ENCODE measurements around the gene ZAR1L. TPM values are rescaled to one million over a fixed set of nuclear protein-coding genes. Genes with fewer than 3 reads are reported as not detected.
A peak's percentile ranks its signal among the peaks of the same experiment; 100 is the strongest.

The ZAR1L gene
- total RNA-seq, 4 donors from 2014 or later, result not detected

- no peaks in the 10 kb centered on the region for H3K27me3 ChIP-seq
- WGBS, 2 donors, result 64 to 66% methylated on average over 4 of the region's 4 CpGs
- no peaks in the 10 kb centered on the region for H3K36me3 ChIP-seq
- intact Hi-C loops (cut with DNase I), result no loop called here
- H3K4me1 ChIP-seq, result peaks cover 0 to 9% (median 0%) of the 10 kb centered on the region in 3 donors
- no peak overlapping the region for H3K4me3 ChIP-seq
- DNase-seq, result no peak
- no peaks in the 10 kb centered on the region for H3K9me3 ChIP-seq
- H3K27ac ChIP-seq, result no peak overlapping the region
- TF ChIP-seq POLR2A (IDR thresholded peaks at IDR 0.05) (no peak), CTCF (IDR thresholded peaks at IDR 0.05) (no peak)
These were observed 5.4 kb upstream of the ZAR1L start for GRCh38 chr13:32320528-32320927.

- DNase-seq, result no peak
- Histone ChIP-seq H3K27me3 (no peaks in the 10 kb centered on the region), H3K27ac (no peak overlapping the region), H3K36me3 (no peaks in the 10 kb centered on the region), H3K9me3 (no peaks in the 10 kb centered on the region), H3K4me1 (peaks cover 0 to 15% (median 0%) of the 10 kb centered on the region in 3 donors), H3K4me3 (no peak overlapping the region)
- 79 to 83% methylated on average over 2 of the region's 2 CpGs for WGBS, 2 donors
- intact Hi-C loops (cut with DNase I), result loop anchor here (10.0 kb wide), 1 partner anchor 403 kb away; no protein-coding TSS in a partner anchor
- TF ChIP-seq CTCF (IDR thresholded peaks at IDR 0.05) (no peak), POLR2A (IDR thresholded peaks at IDR 0.05) (no peak)
These were observed 2.7 kb upstream of the ZAR1L start for GRCh38 chr13:32317716-32318465.

- TF ChIP-seq POLR2A (IDR thresholded peaks at IDR 0.05) (no peak), CTCF (IDR thresholded peaks at IDR 0.05) (no peak)
- H3K4me1 ChIP-seq, result peaks cover 0 to 15% (median 0%) of the 10 kb centered on the region in 3 donors
- H3K9me3 ChIP-seq, result no peaks in the 10 kb centered on the region
- H3K36me3 ChIP-seq, result no peaks in the 10 kb centered on the region
- peak overlapping the region in 2 of 4 donors; percentile 68 to 77 for H3K4me3 ChIP-seq
- WGBS, 2 donors, result 61 to 73% methylated on average over 6 of the region's 6 CpGs
- intact Hi-C loops (cut with DNase I), result loop anchor here (10.0 kb wide), 1 partner anchor 402 kb away; no protein-coding TSS in a partner anchor
- peak overlapping the region; percentile 87 to 99 (median 94) for H3K27ac ChIP-seq
- DNase-seq, result no peak
- H3K27me3 ChIP-seq, result no peaks in the 10 kb centered on the region
These were observed 1.3 kb upstream of the ZAR1L start for GRCh38 chr13:32316501-32316900.

- TF ChIP-seq POLR2A (IDR thresholded peaks at IDR 0.05) (no peak), CTCF (IDR thresholded peaks at IDR 0.05) (no peak)
- intact Hi-C loops (cut with DNase I), result loop anchor here (10.0 kb wide), 1 partner anchor 401 kb away; no protein-coding TSS in a partner anchor
- peak overlapping the region; percentile 62 to 81 (median 72) for H3K4me3 ChIP-seq
These were observed 821 bp upstream of the ZAR1L start for GRCh38 chr13:32316028-32316339.

More at GRCh38 chr13:32316028-32316339, 821 bp upstream of the ZAR1L start:
- Histone ChIP-seq H3K27ac (peak overlapping the region; percentile 87 to 99 (median 94)), H3K4me1 (peaks cover 0 to 15% (median 0%) of the 10 kb centered on the region in 3 donors), H3K27me3 (no peaks in the 10 kb centered on the region), H3K9me3 (no peaks in the 10 kb centered on the region), H3K36me3 (no peaks in the 10 kb centered on the region)
- DNase-seq, result no peak
- WGBS, 2 donors, result 0% methylated on average over 5 to 12 of the region's 13 CpGs
